Panc1 (cell line): ENCODE measurements around the gene AHCTF1. TPM values are rescaled to one million over a fixed set of nuclear protein-coding genes. Genes with fewer than 3 reads are reported as not detected.

Source experiments
- ATAC-seq: fragments of 200-7000 bp; cut with Tn5 transposase; 2 replicates; pipeline ENCODE4 v1.9.1; 2020; ENCODE audit warnings: mild to moderate bottlenecking, moderate library complexity
- BruUV-seq: library from RNA; stranded (reverse); fragments of 400-500 nt; replicated peaks from 2 replicates; lab custom pipeline; 2021; lab: Mats Ljungman, UMichigan
- CTCF ChIA-PET: fragments of 300-600 bp; sonication (Branson Sonifier 250); formaldehyde crosslinking; loops from one replicate; lab custom pipeline; 2022; ENCODE audit warnings: antibody characterized with exemption; lab: Charles Lee
- POLR2A ChIA-PET: fragments of 300-600 bp; sonication (Branson Sonifier 250); formaldehyde crosslinking; loops from one replicate; lab custom pipeline; 2022; ENCODE audit warnings: antibody characterized with exemption; lab: Charles Lee
- DNase-seq: peaks from one replicate; pipeline ENCODE4 v3.0.0-alpha.2; 2010; ENCODE audit warnings: low read depth, low spot score
- H3K27ac ChIP-seq: 2 replicates; pipeline ENCODE4 v1.5.1; 2011; ENCODE audit warnings: mild to moderate bottlenecking, low read length, inconsistent platforms
- H3K27me3 ChIP-seq: fragments of 200-500 bp; sonication (Bioruptor generic); 2 replicates; pipeline ENCODE4 v1.6.0; 2014; ENCODE audit warnings: low read length, inconsistent platforms; ENCODE audit not compliant: control insufficient read depth, insufficient read depth
- H3K36me3 ChIP-seq: fragments of 200-500 bp; sonication (Bioruptor generic); 2 replicates; pipeline ENCODE4 v1.5.1; 2014; ENCODE audit warnings: inconsistent platforms, mild to moderate bottlenecking, low read length, moderate library complexity; ENCODE audit not compliant: control insufficient read depth, insufficient read depth
- H3K4me1 ChIP-seq: 2 replicates; pipeline ENCODE4 v1.5.1; 2011; ENCODE audit warnings: inconsistent platforms, mild to moderate bottlenecking, low read length, moderate library complexity; ENCODE audit not compliant: control insufficient read depth, insufficient read depth
- H3K4me3 ChIP-seq, 2 experiments: 2 replicates each; pipeline ENCODE4 v1.5.1; 2011 to 2012; ENCODE audit warnings: low read depth in 2 of 2, low read length in 2 of 2, mild to moderate bottlenecking in 2 of 2, inconsistent platforms in 1 of 2, moderate library complexity in 1 of 2
- H3K9me3 ChIP-seq: fragments of 200-500 bp; sonication (Bioruptor generic); 2 replicates; pipeline ENCODE4 v1.5.1; 2014; ENCODE audit warnings: low read depth, mild to moderate bottlenecking, inconsistent platforms, low read length, moderate library complexity; ENCODE audit not compliant: control insufficient read depth, insufficient read depth
- POLR2AphosphoS5 ChIP-seq: IDR thresholded peaks from 2 replicates; pipeline ENCODE4 v1.6.1; 2012; ENCODE audit warnings: mild to moderate bottlenecking, low read depth, low read length, moderate library complexity
- SIN3A ChIP-seq: IDR thresholded peaks from 2 replicates; pipeline ENCODE4 v1.6.1; 2012; ENCODE audit warnings: low read depth, mild to moderate bottlenecking, low read length, moderate library complexity, borderline replicate concordance; ENCODE audit not compliant: insufficient read depth
- TCF7L2 ChIP-seq: IDR thresholded peaks from 2 replicates; pipeline ENCODE4 v1.6.1; 2011; ENCODE audit warnings: mild to moderate bottlenecking, low read depth, low read length, inconsistent platforms
- in situ Hi-C: cut with HindIII; loops from 2 replicates; pipeline ENCODE4 v1.10.0; 2016; ENCODE audit warnings: low sequenced_read_pairs, low pct_unique_long_range_greater_than_20kb
- intact Hi-C: fragments of 100-400 bp; cut with micrococcal nuclease; formaldehyde crosslinking; loops from one replicate; pipeline ENCODE4 v1.10.0; 2022; ENCODE audit not compliant: unreplicated experiment
- total RNA-seq: library from RNA; stranded (reverse); gene quantifications from one replicate; pipeline ENCODE4 v1.2.1, GENCODE V29; 2021; ENCODE audit not compliant: unreplicated experiment
- TF ChIP-seq, protein P1 (sequence below), 2 experiments: IDR thresholded peaks; 2 replicates each; pipeline ENCODE4 v1.6.1; 2011 to 2012; ENCODE audit warnings: low read depth in 2 of 2, control low read depth in 1 of 2, low read length in 1 of 2, mild to moderate bottlenecking in 1 of 2, moderate library complexity in 1 of 2; ENCODE audit not compliant: insufficient read depth in 1 of 2
- TF ChIP-seq, protein P2 (sequence below): fragments of 450-650 bp; IDR thresholded peaks from 2 replicates; pipeline ENCODE4 v1.5.1; 2017; ENCODE audit warnings: mild to moderate bottlenecking

Gene AHCTF1
- total RNA-seq, 1 experiment from 2014 or later, result 49.9 TPM

DNA sequence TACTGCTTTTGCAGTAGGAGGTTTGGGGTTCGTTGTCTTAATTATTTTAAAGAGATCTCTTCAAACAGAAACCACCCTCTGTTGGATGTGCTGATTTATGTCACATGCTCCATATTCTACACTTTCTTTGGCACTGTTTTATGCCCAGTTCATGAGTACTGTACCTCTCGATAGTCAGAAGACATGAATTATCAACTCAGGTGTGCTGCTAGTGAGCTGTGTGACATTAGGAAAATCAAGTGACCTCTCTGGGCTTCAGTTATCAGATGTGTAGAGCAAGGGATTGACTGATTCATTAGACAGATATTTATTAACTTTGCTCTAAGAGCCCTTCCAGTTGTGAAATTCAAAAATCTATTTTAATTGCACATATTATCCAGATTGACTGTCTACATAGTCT is 2.1 kb upstream of the AHCTF1 start:
- CTCF ChIA-PET, result no interaction called here
- ATAC-seq, result no peak

DNA sequence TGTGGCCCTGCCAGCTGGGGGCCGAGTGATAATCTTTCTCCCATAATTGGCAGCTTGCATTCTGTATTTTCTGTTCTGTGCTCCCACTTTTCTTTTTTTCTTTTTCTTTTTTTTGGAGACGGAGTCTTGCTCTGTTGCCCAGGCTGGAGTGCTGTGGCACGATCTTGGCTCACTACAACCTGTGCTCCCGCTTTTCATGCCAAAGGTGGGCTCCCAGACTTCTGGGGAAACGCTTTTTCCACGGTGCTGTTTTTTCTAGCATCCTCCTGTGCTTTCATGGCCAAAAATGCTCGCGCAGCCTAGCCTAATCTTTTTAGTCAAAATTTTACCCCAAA is 585 bp upstream of the AHCTF1 start:
- H3K36me3 ChIP-seq, result peaks cover 5% of the 10 kb centered on the region
- no peak for TF ChIP-seq SIN3A
- TF ChIP-seq, protein P1, sequence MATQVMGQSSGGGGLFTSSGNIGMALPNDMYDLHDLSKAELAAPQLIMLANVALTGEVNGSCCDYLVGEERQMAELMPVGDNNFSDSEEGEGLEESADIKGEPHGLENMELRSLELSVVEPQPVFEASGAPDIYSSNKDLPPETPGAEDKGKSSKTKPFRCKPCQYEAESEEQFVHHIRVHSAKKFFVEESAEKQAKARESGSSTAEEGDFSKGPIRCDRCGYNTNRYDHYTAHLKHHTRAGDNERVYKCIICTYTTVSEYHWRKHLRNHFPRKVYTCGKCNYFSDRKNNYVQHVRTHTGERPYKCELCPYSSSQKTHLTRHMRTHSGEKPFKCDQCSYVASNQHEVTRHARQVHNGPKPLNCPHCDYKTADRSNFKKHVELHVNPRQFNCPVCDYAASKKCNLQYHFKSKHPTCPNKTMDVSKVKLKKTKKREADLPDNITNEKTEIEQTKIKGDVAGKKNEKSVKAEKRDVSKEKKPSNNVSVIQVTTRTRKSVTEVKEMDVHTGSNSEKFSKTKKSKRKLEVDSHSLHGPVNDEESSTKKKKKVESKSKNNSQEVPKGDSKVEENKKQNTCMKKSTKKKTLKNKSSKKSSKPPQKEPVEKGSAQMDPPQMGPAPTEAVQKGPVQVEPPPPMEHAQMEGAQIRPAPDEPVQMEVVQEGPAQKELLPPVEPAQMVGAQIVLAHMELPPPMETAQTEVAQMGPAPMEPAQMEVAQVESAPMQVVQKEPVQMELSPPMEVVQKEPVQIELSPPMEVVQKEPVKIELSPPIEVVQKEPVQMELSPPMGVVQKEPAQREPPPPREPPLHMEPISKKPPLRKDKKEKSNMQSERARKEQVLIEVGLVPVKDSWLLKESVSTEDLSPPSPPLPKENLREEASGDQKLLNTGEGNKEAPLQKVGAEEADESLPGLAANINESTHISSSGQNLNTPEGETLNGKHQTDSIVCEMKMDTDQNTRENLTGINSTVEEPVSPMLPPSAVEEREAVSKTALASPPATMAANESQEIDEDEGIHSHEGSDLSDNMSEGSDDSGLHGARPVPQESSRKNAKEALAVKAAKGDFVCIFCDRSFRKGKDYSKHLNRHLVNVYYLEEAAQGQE (IDR thresholded peaks at IDR 0.05; ENCODE audit: insufficient read depth in 1 of 2, low read depth in 2 of 2, low read length in 1 of 2), result no peak
- TF ChIP-seq POLR2AphosphoS5, result no peak
- TF ChIP-seq TCF7L2, result no peak
- TF ChIP-seq, protein P2, sequence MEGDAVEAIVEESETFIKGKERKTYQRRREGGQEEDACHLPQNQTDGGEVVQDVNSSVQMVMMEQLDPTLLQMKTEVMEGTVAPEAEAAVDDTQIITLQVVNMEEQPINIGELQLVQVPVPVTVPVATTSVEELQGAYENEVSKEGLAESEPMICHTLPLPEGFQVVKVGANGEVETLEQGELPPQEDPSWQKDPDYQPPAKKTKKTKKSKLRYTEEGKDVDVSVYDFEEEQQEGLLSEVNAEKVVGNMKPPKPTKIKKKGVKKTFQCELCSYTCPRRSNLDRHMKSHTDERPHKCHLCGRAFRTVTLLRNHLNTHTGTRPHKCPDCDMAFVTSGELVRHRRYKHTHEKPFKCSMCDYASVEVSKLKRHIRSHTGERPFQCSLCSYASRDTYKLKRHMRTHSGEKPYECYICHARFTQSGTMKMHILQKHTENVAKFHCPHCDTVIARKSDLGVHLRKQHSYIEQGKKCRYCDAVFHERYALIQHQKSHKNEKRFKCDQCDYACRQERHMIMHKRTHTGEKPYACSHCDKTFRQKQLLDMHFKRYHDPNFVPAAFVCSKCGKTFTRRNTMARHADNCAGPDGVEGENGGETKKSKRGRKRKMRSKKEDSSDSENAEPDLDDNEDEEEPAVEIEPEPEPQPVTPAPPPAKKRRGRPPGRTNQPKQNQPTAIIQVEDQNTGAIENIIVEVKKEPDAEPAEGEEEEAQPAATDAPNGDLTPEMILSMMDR, result no peak
- CTCF ChIA-PET, result no interaction called here
- H3K27ac ChIP-seq, result peak overlapping the region; percentile 79
- H3K27me3 ChIP-seq, result no peaks in the 10 kb centered on the region
- peak; percentile 5; the same call in 1 of the 2 replicates for ATAC-seq
- no peaks in the 10 kb centered on the region for H3K9me3 ChIP-seq
- peaks cover 8% of the 10 kb centered on the region; the same call in 1 of the 2 replicates for H3K4me1 ChIP-seq
- intact Hi-C loops, result no loop called here
- peak overlapping the region; percentile 83 to 89 for H3K4me3 ChIP-seq
- POLR2A ChIA-PET, result no interaction called here
- DNase-seq, result no peak
- in situ Hi-C loops, result no loop called here
- no TSS peak for BruUV-seq

More for the DNA sequence above, 2.1 kb upstream of the AHCTF1 start:
- Histone ChIP-seq H3K4me1 (peaks cover 4% of the 10 kb centered on the region; the same call in 1 of the 2 replicates), H3K27me3 (no peaks in the 10 kb centered on the region), H3K4me3 (no peak overlapping the region), H3K9me3 (no peaks in the 10 kb centered on the region), H3K27ac (no peak overlapping the region), H3K36me3 (no peaks in the 10 kb centered on the region; the same call in 1 of the 2 replicates)
- POLR2A ChIA-PET, result no interaction called here
- no peak for DNase-seq
- no peak for TF ChIP-seq TCF7L2
- no peak for TF ChIP-seq SIN3A
- TF ChIP-seq, protein P1 (IDR thresholded peaks at IDR 0.05; ENCODE audit: insufficient read depth in 1 of 2, low read depth in 2 of 2, low read length in 1 of 2), result no peak
- TF ChIP-seq POLR2AphosphoS5, result no peak
- TF ChIP-seq, protein P2, result no peak
- no TSS peak for BruUV-seq
- in situ Hi-C loops (no loop called here), intact Hi-C loops (no loop called here)
